H1 (cell line): ENCODE results near the gene XDH. TPM values are rescaled to one million over a fixed set of nuclear protein-coding genes. Genes with fewer than 3 reads are reported as not detected.

Experiments used
- CTCF ChIA-PET: fragments of 300-600 bp; sonication (Branson Sonifier 250); formaldehyde crosslinking; loops from one replicate; lab custom pipeline; 2021; ENCODE audit not compliant: partially characterized antibody; lab: Charles Lee
- POLR2A ChIA-PET: fragments of 300-600 bp; sonication (Branson Sonifier 250); formaldehyde crosslinking; loops from one replicate; lab custom pipeline; 2021; ENCODE audit warnings: inconsistent platforms; ENCODE audit not compliant: partially characterized antibody; lab: Charles Lee
- DNase-seq, 2 experiments: peaks; one replicate each; pipeline versions ENCODE4 v3.0.0 to v3.0.0-alpha.2; 2010 to 2022; ENCODE audit warnings: low spot score in 2 of 2, low read depth in 1 of 2, mixed read lengths in 1 of 2
- FAIRE-seq: peaks from 2 replicates; lab custom pipeline; 2011; peaks lifted over from hg19 to GRCh38; lab: Jason Lieb, UNC
- H2AFZ ChIP-seq: 2 replicates; pipeline ENCODE4 v1.8.1; 2012; ENCODE audit warnings: low read length, inconsistent platforms
- H2AK5ac ChIP-seq: 2 replicates; pipeline ENCODE4 v1.6.1; 2013; ENCODE audit warnings: low read depth, low read length
- H2BK120ac ChIP-seq: replicated peaks from 2 replicates; pipeline ENCODE3; 2013; ENCODE audit warnings: low read depth, low read length, inconsistent platforms
- H2BK12ac ChIP-seq: 2 replicates; pipeline ENCODE4 v1.6.1; 2013; ENCODE audit warnings: low read depth, low read length
- H2BK15ac ChIP-seq: 2 replicates; pipeline ENCODE4 v1.6.1; 2013; ENCODE audit warnings: low read length
- H2BK20ac ChIP-seq: 2 replicates; pipeline ENCODE4 v1.6.1; 2013; ENCODE audit warnings: low read length
- H2BK5ac ChIP-seq: 2 replicates; pipeline ENCODE4 v1.6.1; 2013; ENCODE audit warnings: low read depth, low read length
- H3K14ac ChIP-seq: 2 replicates; pipeline ENCODE4 v1.6.1; 2013; ENCODE audit warnings: inconsistent platforms; ENCODE audit not compliant: insufficient read length
- H3K18ac ChIP-seq: 2 replicates; pipeline ENCODE4 v1.6.1; 2013; ENCODE audit warnings: low read length; ENCODE audit errors: extremely low read depth
- H3K23ac ChIP-seq: 2 replicates; pipeline ENCODE4 v1.6.1; 2013; ENCODE audit warnings: inconsistent platforms; ENCODE audit not compliant: insufficient read length
- H3K23me2 ChIP-seq: 2 replicates; pipeline ENCODE4 v1.6.1; 2013; ENCODE audit warnings: low read depth, low read length
- H3K27ac ChIP-seq: 2 replicates; pipeline ENCODE4 v1.6.1; 2011; ENCODE audit warnings: low read depth, low read length, inconsistent platforms
- H3K27me3 ChIP-seq, 4 experiments: replicated peaks in 1 of 4; 1 replicate in 1 of 4; 2 replicates in 3 of 4; pipeline versions ENCODE4 v1.6.1 to v1.8.1; 2011 to 2013; ENCODE audit warnings: low read length in 3 of 4, mild to moderate bottlenecking in 3 of 4, inconsistent platforms in 2 of 4, mixed read lengths in 2 of 4, moderate library complexity in 1 of 4; ENCODE audit not compliant: control insufficient read depth in 3 of 4, insufficient read depth in 3 of 4; ENCODE audit errors: extremely low read depth in 1 of 4
- H3K36me3 ChIP-seq, 4 experiments: 2 replicates each; pipeline versions ENCODE4 v1.6.1 to v1.8.1; 2011 to 2013; ENCODE audit warnings: mild to moderate bottlenecking in 4 of 4, low read length in 3 of 4, moderate library complexity in 2 of 4, control low read depth in 1 of 4, inconsistent platforms in 1 of 4; ENCODE audit not compliant: insufficient read depth in 4 of 4, control insufficient read depth in 2 of 4
- H3K4ac ChIP-seq: replicated peaks from 2 replicates; pipeline ENCODE3; 2013; ENCODE audit warnings: low read length, low read depth, mixed read lengths, inconsistent platforms; ENCODE audit not compliant: insufficient read length
- H3K4me1 ChIP-seq, 4 experiments: replicated peaks in 1 of 4; 1 replicate in 1 of 4; 2 replicates in 3 of 4; pipeline versions ENCODE4 v1.6.1 to v1.8.1; 2011 to 2013; ENCODE audit warnings: low read length in 3 of 4, inconsistent platforms in 2 of 4, mixed read lengths in 1 of 4; ENCODE audit not compliant: insufficient read depth in 4 of 4, control insufficient read depth in 3 of 4
- H3K4me2 ChIP-seq, 2 experiments: 2 replicates each; pipeline versions ENCODE4 v1.6.1 to v1.8.1; 2011 to 2013; ENCODE audit warnings: low read depth in 2 of 2, low read length in 2 of 2, control low read depth in 1 of 2, inconsistent platforms in 1 of 2, mild to moderate bottlenecking in 1 of 2; ENCODE audit not compliant: insufficient read depth in 1 of 2
- H3K4me3 ChIP-seq, 4 experiments: fragments of 200-600, 300-600 bp in 1 of 4; sonication (generic), shearing (Covaris generic), sonication (Bioruptor Twin) in 1 of 4; 2 replicates each; pipeline versions ENCODE4 v1.5.1 to v1.8.1; 2011 to 2016; ENCODE audit warnings: low read length in 4 of 4, low read depth in 3 of 4, control low read depth in 2 of 4, inconsistent platforms in 2 of 4, mild to moderate bottlenecking in 2 of 4, mixed read lengths in 1 of 4, moderate library complexity in 1 of 4; ENCODE audit not compliant: insufficient read depth in 2 of 4; ENCODE audit errors: extremely low read depth in 1 of 4
- H3K56ac ChIP-seq: replicated peaks from 2 replicates; pipeline ENCODE3; 2013; ENCODE audit warnings: low read depth, mild to moderate bottlenecking, mixed read lengths, low read length, inconsistent platforms; ENCODE audit not compliant: insufficient read length
- H3K79me1 ChIP-seq: 2 replicates; pipeline ENCODE4 v1.6.1; 2013; ENCODE audit warnings: low read depth, low read length, control low read depth
- H3K79me2 ChIP-seq, 2 experiments: 2 replicates each; pipeline versions ENCODE4 v1.6.1 to v1.8.1; 2012 to 2013; ENCODE audit warnings: low read length in 2 of 2, mild to moderate bottlenecking in 2 of 2, inconsistent platforms in 1 of 2; ENCODE audit not compliant: insufficient read depth in 2 of 2, control insufficient read depth in 1 of 2
- H3K9ac ChIP-seq, 4 experiments: replicated peaks in 1 of 4; 1 replicate in 1 of 4; 2 replicates in 3 of 4; pipeline versions ENCODE4 v1.6.1 to v1.8.1; 2011 to 2013; ENCODE audit warnings: low read depth in 3 of 4, low read length in 3 of 4, control low read depth in 2 of 4, mild to moderate bottlenecking in 2 of 4, moderate library complexity in 2 of 4, inconsistent platforms in 1 of 4; ENCODE audit errors: extremely low read depth in 1 of 4
- H3K9me3 ChIP-seq, 2 experiments: 2 replicates each; pipeline versions ENCODE4 v1.6.1 to v1.8.1; 2012 to 2013; ENCODE audit warnings: mild to moderate bottlenecking in 2 of 2, moderate library complexity in 2 of 2, control low read depth in 1 of 2, inconsistent platforms in 1 of 2, low read depth in 1 of 2, low read length in 1 of 2, mixed read lengths in 1 of 2; ENCODE audit not compliant: insufficient read depth in 2 of 2
- H4K20me1 ChIP-seq, 2 experiments: replicated peaks in 1 of 2; 2 replicates each; pipeline versions ENCODE3 to v1.8.1; 2011 to 2013; ENCODE audit warnings: inconsistent platforms in 2 of 2, low read length in 2 of 2, mild to moderate bottlenecking in 1 of 2; ENCODE audit not compliant: insufficient read depth in 2 of 2, control insufficient read depth in 1 of 2
- H4K5ac ChIP-seq: 2 replicates; pipeline ENCODE4 v1.6.1; 2013; ENCODE audit warnings: low read length, low read depth, mixed read lengths, inconsistent platforms; ENCODE audit not compliant: insufficient read length
- H4K8ac ChIP-seq: 2 replicates; pipeline ENCODE4 v1.8.0; 2013; ENCODE audit warnings: mild to moderate bottlenecking, moderate library complexity, low read length, inconsistent platforms; ENCODE audit not compliant: insufficient read depth; ENCODE audit errors: extremely low read depth
- H4K91ac ChIP-seq: replicated peaks from 2 replicates; pipeline ENCODE3; 2013; ENCODE audit warnings: low read length, mixed read lengths, inconsistent platforms; ENCODE audit not compliant: insufficient read length
- ATF3 ChIP-seq: IDR thresholded peaks from 2 replicates; pipeline ENCODE4 v1.6.1; 2011; ENCODE audit warnings: low read depth, mild to moderate bottlenecking, low read length; ENCODE audit not compliant: insufficient read depth
- BACH1 ChIP-seq: IDR thresholded peaks from 2 replicates; pipeline ENCODE4 v1.6.1; 2012; ENCODE audit warnings: low read length, improper control_type of control experiment
- CEBPB ChIP-seq: IDR thresholded peaks from 2 replicates; pipeline ENCODE4 v1.6.1; 2012; ENCODE audit warnings: low read depth, low read length
- CTCF ChIP-seq, 3 experiments: IDR thresholded peaks; 1 replicate in 2 of 3; 2 replicates in 1 of 3; pipeline versions ENCODE4 v1.5.1 to v1.6.1; 2011; ENCODE audit warnings: low read length in 3 of 3, mild to moderate bottlenecking in 3 of 3, inconsistent platforms in 2 of 3, low read depth in 1 of 3, moderate library complexity in 1 of 3; ENCODE audit not compliant: insufficient read depth in 1 of 3; ENCODE audit errors: control extremely low read depth in 1 of 3
- MAFK ChIP-seq: IDR thresholded peaks from 2 replicates; pipeline ENCODE4 v1.6.1; 2012; ENCODE audit warnings: low read depth, mild to moderate bottlenecking, improper control_type of control experiment, low read length
- NANOG ChIP-seq: IDR thresholded peaks from 2 replicates; pipeline ENCODE4 v1.6.1; 2011; ENCODE audit warnings: low read length, low read depth, mild to moderate bottlenecking, inconsistent platforms; ENCODE audit not compliant: insufficient read depth, poor library complexity, severe bottlenecking
- POLR2AphosphoS5 ChIP-seq: IDR thresholded peaks from 2 replicates; pipeline ENCODE4 v1.6.1; 2011; ENCODE audit warnings: low read depth, low read length
- POU5F1 ChIP-seq: IDR thresholded peaks from 2 replicates; pipeline ENCODE4 v1.6.1; 2011; ENCODE audit warnings: low read depth, mild to moderate bottlenecking, low read length, moderate library complexity
- RAD21 ChIP-seq, 2 experiments: IDR thresholded peaks in 1 of 2; conservative IDR thresholded peaks in 1 of 2; 2 replicates each; pipeline ENCODE4 v1.6.1; 2011; ENCODE audit warnings: low read depth in 2 of 2, low read length in 2 of 2, improper control_type of control experiment in 1 of 2, inconsistent platforms in 1 of 2, mild to moderate bottlenecking in 1 of 2, moderate library complexity in 1 of 2
- SIRT6 ChIP-seq: IDR thresholded peaks from one replicate; pipeline ENCODE4 v1.7.1; 2012; ENCODE audit warnings: low read length, inconsistent platforms
- SP1 ChIP-seq: IDR thresholded peaks from 2 replicates; pipeline ENCODE4 v1.6.1; 2011; ENCODE audit warnings: low read depth, low read length
- ZNF274 ChIP-seq: IDR thresholded peaks from 2 replicates; pipeline ENCODE4 v1.7.0; 2012; ENCODE audit warnings: low read length, borderline replicate concordance; ENCODE audit errors: extremely low read depth
- WGBS, 2 experiments: shearing (Covaris generic) in 1 of 2; methylation state at CpG; one replicate each; pipeline versions ENCODE4 v1.1.6 to v1.1.7; 2013 to 2015; ENCODE audit warnings: low lambda C conversion rate in 2 of 2, mixed read lengths in 2 of 2, inconsistent platforms in 1 of 2, low coverage in 1 of 2, missing lambda C conversion rate in 1 of 2; ENCODE audit not compliant: insufficient replicate concordance in 2 of 2, insufficient coverage in 1 of 2, insufficient read length in 1 of 2; ENCODE audit errors: extremely low coverage in 1 of 2, missing lambda C conversion rate in 1 of 2; 5-methylcytosine and 5-hydroxymethylcytosine counted together
- polyA plus RNA-seq, 7 experiments: library from polyadenylated mRNA; depleted of rRNA in 3 of 7; stranded (reverse) in 5 of 7; unstranded in 2 of 7; fragments of >200 nt in 5 of 7; fragments of 200-250 nt in 2 of 7; gene quantifications; 1 replicate in 5 of 7; 2 replicates in 1 of 7; 4 replicates in 1 of 7; pipeline versions ENCODE4 v1.2.1 to v1.2.3, GENCODE V29; 2011 to 2013; ENCODE audit warnings: missing spikeins in 2 of 7, mixed read lengths in 2 of 7
- total RNA-seq: library from RNA; stranded (reverse); fragmentation: NEBNext Ultra II Directional; extraction: Animal tissue kit (Norgen Biotek cat#: 25700); gene quantifications from 2 replicates; pipeline ENCODE4 v1.2.1, GENCODE V29; 2021

Gene XDH
- total and polyA plus RNA-seq, 2 of the 8 experiments (the other 6 are each of a cell fraction or from before 2014, with no cell fraction given): 0.68 to 1.2 TPM

- no peaks in the 10 kb centered on the region for H3K9me3 ChIP-seq
- H3K23me2 ChIP-seq: no peaks in the 10 kb centered on the region
- no peaks in the 10 kb centered on the region for H3K27me3 ChIP-seq
- no peaks in the 10 kb centered on the region for H3K79me2 ChIP-seq
- H3K36me3 ChIP-seq: no peaks in the 10 kb centered on the region
- POLR2A ChIA-PET: no interaction called here
- no peak overlapping the region for H3K4me3 ChIP-seq
- H4K20me1 ChIP-seq: peaks cover 0 to 2% of the 10 kb centered on the region in 2 experiments
- no peak overlapping the region for H2BK20ac ChIP-seq
- no peak overlapping the region for H2BK15ac ChIP-seq
- H3K18ac ChIP-seq: no peak overlapping the region
- no peak overlapping the region for H3K56ac ChIP-seq
- no peak overlapping the region for H3K27ac ChIP-seq
- H2BK5ac ChIP-seq: no peak overlapping the region
- no peak overlapping the region for H3K4ac ChIP-seq
- H2AK5ac ChIP-seq: no peak overlapping the region
- 89% methylated on average over 6 of the region's 6 CpGs; no CpG with 5 or more reads in 1 of the 2 experiments for whole genome bisulfite sequencing, 2 experiments
- DNase-seq (no peak), FAIRE-seq (no peak)
- no peak overlapping the region for H4K5ac ChIP-seq
- H3K9ac ChIP-seq: no peak overlapping the region
- H3K4me2 ChIP-seq: no peak overlapping the region
- H4K8ac ChIP-seq: no peak overlapping the region
- H3K79me1 ChIP-seq: no peaks in the 10 kb centered on the region
- H2BK120ac ChIP-seq: no peak overlapping the region
- H4K91ac ChIP-seq: no peak overlapping the region
- CTCF ChIA-PET: interaction anchor here (1.1 kb wide), 1 partner anchor 9 kb away, joined by 3 read pairs; no protein-coding TSS in a partner anchor
- H3K23ac ChIP-seq: no peak overlapping the region
- H2BK12ac ChIP-seq: no peak overlapping the region
- H3K14ac ChIP-seq: no peak overlapping the region
- no peak overlapping the region for H2AFZ ChIP-seq
- H3K4me1 ChIP-seq: no peaks in the 10 kb centered on the region
- no peak for TF ChIP-seq SP1
- TF ChIP-seq CTCF (IDR thresholded peaks at IDR 0.05; ENCODE audit: control extremely low read depth in 1 of 3, insufficient read depth in 1 of 3, low read depth in 1 of 3, low read length in 3 of 3): no peak
- no peak for TF ChIP-seq POLR2AphosphoS5
- TF ChIP-seq ZNF274: no peak
- TF ChIP-seq NANOG: no peak
- no peak for TF ChIP-seq CEBPB
- TF ChIP-seq BACH1: no peak
- TF ChIP-seq MAFK: no peak
- TF ChIP-seq ATF3: no peak
- TF ChIP-seq SIRT6: no peak
- TF ChIP-seq RAD21 (IDR thresholded peaks at IDR 0.05 in 1 of 2, conservative IDR thresholded peaks at IDR 0.05 in 1 of 2; ENCODE audit: low read depth in 2 of 2, low read length in 2 of 2): no peak
- no peak for TF ChIP-seq POU5F1
These were observed 73.2 kb downstream of the XDH start for GRCh38 chr2:31341351-31341750.
